ES-I3 (cell line): ENCODE results near the gene CDH4.

Experiments
- H3K36me3 ChIP-seq: 2 replicates; pipeline ENCODE4 v1.6.1; 2013; ENCODE audit warnings: mild to moderate bottlenecking, low read length, control low read depth, moderate library complexity; ENCODE audit not compliant: insufficient read depth
- H3K4me1 ChIP-seq: 2 replicates; pipeline ENCODE4 v1.6.1; 2013; ENCODE audit warnings: mild to moderate bottlenecking, control low read depth, low read length; ENCODE audit not compliant: insufficient read depth
- H3K9ac ChIP-seq: 2 replicates; pipeline ENCODE4 v1.6.1; 2013; ENCODE audit warnings: low read depth, mild to moderate bottlenecking, low read length, moderate library complexity
- H3K9me3 ChIP-seq: 2 replicates; pipeline ENCODE4 v1.6.1; 2013; ENCODE audit warnings: mild to moderate bottlenecking, low read length, moderate library complexity; ENCODE audit not compliant: control insufficient read depth, insufficient read depth

The CDH4 gene

DNA sequence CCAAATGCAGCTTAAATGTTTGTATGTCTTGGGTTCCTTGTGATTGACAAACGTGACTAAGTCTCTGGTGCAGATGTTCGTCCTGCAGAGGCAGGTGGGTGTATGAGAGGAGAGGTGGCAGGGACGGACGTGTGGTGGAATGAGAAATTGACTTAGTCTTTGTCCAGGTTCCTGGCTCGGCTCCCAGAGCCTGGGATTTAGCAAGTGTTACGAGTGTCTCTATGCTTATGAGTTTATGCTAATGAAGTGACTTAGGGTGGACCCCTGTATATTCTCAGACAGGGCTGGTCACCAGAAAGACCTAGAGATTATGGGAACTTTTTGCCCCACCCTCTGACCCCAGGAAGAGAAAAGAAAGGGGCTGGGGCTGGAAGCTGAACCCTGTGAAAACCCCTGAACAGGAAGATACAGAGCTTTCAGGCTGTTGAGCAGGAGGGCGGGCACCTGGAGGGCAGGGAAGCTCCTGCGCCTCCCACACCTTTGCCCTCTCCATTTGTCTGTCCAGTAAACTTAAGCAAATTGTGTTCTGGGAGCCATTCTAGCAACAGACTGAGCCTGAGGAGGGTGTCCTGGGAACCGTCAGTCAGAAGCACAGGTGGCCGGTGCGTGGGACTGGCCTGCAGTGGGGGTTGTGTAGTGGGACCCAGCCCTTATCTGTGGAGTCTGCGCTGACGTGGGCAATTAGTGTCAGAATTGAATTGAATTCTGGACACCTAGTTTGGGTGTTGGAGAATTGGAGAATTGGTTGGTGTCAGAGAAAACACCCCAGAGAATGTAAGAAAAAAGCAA, 362.1 kb downstream of the CDH4 start:
- H3K36me3 ChIP-seq, result no peaks in the 10 kb centered on the region
- H3K9ac ChIP-seq, result no peak overlapping the region
- no peaks in the 10 kb centered on the region for H3K4me1 ChIP-seq
- H3K9me3 ChIP-seq, result no peaks in the 10 kb centered on the region; the same call in 1 of the 2 replicates

DNA sequence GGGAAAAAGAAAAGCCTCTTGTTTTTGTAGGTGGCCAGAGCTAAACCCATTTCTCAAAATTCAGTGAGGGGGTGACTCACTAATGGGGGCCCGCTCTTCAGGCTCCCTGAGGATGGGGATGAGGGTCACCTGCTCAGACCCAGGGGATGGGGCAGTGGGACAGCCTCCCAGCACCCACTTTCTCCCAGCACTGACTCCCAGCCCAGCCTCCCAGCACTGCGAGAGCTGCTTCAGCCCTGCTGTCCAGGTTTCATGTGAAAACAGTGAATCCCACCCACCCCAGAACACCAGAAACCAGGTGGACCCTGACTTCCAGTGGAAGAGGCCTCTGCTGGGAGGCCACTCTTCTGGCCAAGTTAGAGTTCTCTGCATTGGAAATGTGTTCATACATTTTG, 362.6 kb downstream of the CDH4 start:
- Histone ChIP-seq H3K9ac (no peak overlapping the region), H3K36me3 (no peaks in the 10 kb centered on the region), H3K4me1 (no peaks in the 10 kb centered on the region), H3K9me3 (no peaks in the 10 kb centered on the region; the same call in 1 of the 2 replicates)

GRCh38 chr20:61615806-61616205, 363.7 kb downstream of the CDH4 start:
- Histone ChIP-seq H3K9ac (no peak overlapping the region), H3K9me3 (no peaks in the 10 kb centered on the region; the same call in 1 of the 2 replicates), H3K36me3 (no peaks in the 10 kb centered on the region), H3K4me1 (no peaks in the 10 kb centered on the region)

DNA sequence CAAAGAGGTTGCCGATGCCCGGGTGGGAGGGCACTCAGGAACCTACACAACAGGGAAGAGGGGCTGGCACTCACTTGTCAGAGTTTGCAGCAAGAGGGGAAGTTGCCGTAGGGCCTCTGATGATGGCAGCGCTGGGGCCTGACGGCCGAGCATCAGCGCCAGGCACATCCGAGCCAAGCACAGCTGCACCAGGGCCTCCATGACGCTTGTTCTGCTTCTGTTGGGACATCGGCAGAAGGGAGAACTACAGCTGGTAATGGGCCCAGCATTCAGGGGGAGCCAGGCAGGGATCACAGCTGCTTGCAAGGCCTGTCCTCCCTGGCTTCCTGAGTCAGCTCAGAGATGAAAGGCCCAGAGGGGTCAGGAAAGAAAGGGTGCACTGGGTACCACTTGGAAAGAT, 367.7 kb downstream of the CDH4 start:
- H3K36me3 ChIP-seq, result no peaks in the 10 kb centered on the region
- no peaks in the 10 kb centered on the region for H3K4me1 ChIP-seq
- no peak overlapping the region for H3K9ac ChIP-seq
- H3K9me3 ChIP-seq, result no peaks in the 10 kb centered on the region; the same call in 1 of the 2 replicates

- no peaks in the 10 kb centered on the region; the same call in 1 of the 2 replicates for H3K9me3 ChIP-seq
- H3K9ac ChIP-seq, result no peak overlapping the region
- H3K4me1 ChIP-seq, result no peaks in the 10 kb centered on the region
- H3K36me3 ChIP-seq, result no peaks in the 10 kb centered on the region
Observed at GRCh38 chr20:61620174-61620573, 368.1 kb downstream of the CDH4 start.

- Histone ChIP-seq H3K9ac (no peak overlapping the region), H3K36me3 (no peaks in the 10 kb centered on the region)
Observed at GRCh38 chr20:61621035-61621730, 369.1 kb downstream of the CDH4 start.

GRCh38 chr20:61621852-61622251, 369.8 kb downstream of the CDH4 start:
- Histone ChIP-seq H3K9ac (no peak overlapping the region), H3K36me3 (no peaks in the 10 kb centered on the region), H3K4me1 (no peaks in the 10 kb centered on the region), H3K9me3 (no peaks in the 10 kb centered on the region)

More at GRCh38 chr20:61621035-61621730, 369.1 kb downstream of the CDH4 start:
- Histone ChIP-seq H3K4me1 (no peaks in the 10 kb centered on the region), H3K9me3 (no peaks in the 10 kb centered on the region)

DNA sequence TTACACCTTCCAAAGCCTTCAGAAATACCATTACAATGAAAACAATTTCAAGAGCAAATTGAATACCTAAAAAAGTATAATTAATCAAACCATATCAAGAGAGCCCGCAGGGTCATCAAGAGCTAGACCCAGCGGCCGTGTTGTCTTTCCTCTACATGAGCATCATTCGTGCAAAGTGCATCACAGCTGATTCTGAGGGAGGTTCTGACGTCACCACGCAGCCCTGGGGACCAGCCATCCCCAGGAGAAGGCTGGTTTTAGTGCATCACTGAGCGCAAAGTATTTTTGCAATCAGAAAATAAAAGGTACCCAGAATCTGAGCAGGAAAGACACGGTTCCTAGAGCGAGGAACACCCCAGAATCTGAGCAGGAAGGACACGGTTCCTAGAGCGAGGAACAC, 371.4 kb downstream of the CDH4 start:
- Histone ChIP-seq H3K9me3 (no peaks in the 10 kb centered on the region), H3K36me3 (no peaks in the 10 kb centered on the region), H3K4me1 (no peaks in the 10 kb centered on the region), H3K9ac (no peak overlapping the region)

DNA sequence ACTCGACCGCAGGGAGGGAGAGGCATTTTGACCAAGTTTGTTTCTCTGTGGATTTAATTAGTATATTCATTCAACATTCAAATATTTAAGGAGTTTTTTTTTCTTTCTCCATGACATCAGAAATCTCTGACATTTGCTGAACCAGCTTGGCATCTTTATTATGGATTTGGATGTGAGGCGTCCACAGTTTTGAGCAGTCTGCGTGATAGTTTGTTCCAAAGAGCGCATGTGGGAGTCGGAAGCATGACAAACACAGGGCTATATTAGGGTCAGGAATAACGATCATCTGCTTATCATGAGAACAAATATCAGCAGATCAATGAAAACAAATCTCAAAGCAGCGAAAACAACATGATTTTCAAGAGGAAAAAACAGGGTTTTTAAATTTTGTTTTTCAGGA, 373.2 kb downstream of the CDH4 start:
- no peak overlapping the region for H3K9ac ChIP-seq
- no peaks in the 10 kb centered on the region for H3K36me3 ChIP-seq
- no peaks in the 10 kb centered on the region for H3K4me1 ChIP-seq
- H3K9me3 ChIP-seq, result no peaks in the 10 kb centered on the region

DNA sequence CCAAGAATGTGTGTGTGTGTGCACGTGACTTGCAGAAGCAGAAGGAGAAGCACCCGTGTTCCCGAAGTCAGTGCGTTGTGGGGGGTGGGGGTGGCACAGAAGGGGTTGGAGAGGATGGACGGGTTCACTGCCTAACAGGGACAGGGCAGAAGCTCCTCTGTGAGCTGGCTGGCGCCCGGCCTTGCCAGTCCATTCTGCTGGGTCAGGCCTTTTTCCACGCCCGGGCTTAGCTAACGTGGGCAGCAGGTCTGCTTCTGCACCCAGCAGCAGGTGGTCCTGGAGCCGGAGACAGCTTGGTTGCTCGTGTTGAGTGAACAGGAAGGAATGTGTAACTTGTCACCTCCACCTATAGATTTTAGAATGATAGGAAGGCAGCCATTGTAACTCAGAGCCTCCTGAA, 374.4 kb downstream of the CDH4 start:
- Histone ChIP-seq H3K9me3 (no peaks in the 10 kb centered on the region), H3K36me3 (no peaks in the 10 kb centered on the region), H3K9ac (no peak overlapping the region), H3K4me1 (no peaks in the 10 kb centered on the region)

- H3K9ac ChIP-seq, result no peak overlapping the region
- H3K36me3 ChIP-seq, result no peaks in the 10 kb centered on the region
- no peaks in the 10 kb centered on the region for H3K4me1 ChIP-seq
- no peaks in the 10 kb centered on the region for H3K9me3 ChIP-seq
Observed at GRCh38 chr20:61627791-61628415, 375.8 kb downstream of the CDH4 start.

- Histone ChIP-seq H3K9me3 (no peaks in the 10 kb centered on the region), H3K9ac (no peak overlapping the region), H3K4me1 (no peaks in the 10 kb centered on the region), H3K36me3 (no peaks in the 10 kb centered on the region)
Observed at GRCh38 chr20:61628480-61628879, 376.4 kb downstream of the CDH4 start.

DNA sequence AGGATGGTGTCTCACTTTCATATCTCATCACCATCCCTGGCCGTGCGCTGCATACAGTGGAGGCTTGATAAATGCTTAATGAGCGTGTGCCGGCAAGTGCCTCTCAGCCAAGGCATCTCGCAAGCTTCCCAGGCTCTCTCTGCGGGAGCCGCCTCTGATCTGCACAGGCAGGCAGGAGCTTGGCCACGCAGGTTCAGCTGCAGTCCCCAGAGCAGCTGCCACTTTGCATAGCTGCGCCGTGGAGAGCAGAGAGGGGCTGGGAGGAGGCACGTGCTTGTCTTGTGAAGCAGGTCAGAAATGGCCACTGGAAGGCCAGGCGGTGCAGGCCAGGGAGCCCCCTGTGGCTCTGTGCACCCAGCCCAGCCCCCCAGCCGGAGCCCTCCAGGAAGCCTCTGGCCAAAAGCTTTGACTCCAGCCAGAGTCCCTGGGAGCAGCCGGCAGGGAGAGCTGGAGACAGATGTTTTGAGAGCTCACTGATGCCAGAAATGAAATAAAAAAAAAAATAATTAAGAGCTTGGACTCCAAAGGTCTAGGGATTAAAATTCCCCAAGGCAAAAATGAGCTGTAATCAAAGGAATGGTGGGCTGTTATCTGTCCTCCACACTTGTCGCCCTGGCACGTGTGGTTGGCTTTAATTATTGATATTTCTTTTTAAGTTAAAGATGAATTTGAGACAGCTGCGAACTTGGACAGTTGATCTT, 377.0 kb downstream of the CDH4 start:
- Histone ChIP-seq H3K4me1 (no peaks in the 10 kb centered on the region), H3K9ac (no peak overlapping the region), H3K9me3 (no peaks in the 10 kb centered on the region), H3K36me3 (no peaks in the 10 kb centered on the region)

DNA sequence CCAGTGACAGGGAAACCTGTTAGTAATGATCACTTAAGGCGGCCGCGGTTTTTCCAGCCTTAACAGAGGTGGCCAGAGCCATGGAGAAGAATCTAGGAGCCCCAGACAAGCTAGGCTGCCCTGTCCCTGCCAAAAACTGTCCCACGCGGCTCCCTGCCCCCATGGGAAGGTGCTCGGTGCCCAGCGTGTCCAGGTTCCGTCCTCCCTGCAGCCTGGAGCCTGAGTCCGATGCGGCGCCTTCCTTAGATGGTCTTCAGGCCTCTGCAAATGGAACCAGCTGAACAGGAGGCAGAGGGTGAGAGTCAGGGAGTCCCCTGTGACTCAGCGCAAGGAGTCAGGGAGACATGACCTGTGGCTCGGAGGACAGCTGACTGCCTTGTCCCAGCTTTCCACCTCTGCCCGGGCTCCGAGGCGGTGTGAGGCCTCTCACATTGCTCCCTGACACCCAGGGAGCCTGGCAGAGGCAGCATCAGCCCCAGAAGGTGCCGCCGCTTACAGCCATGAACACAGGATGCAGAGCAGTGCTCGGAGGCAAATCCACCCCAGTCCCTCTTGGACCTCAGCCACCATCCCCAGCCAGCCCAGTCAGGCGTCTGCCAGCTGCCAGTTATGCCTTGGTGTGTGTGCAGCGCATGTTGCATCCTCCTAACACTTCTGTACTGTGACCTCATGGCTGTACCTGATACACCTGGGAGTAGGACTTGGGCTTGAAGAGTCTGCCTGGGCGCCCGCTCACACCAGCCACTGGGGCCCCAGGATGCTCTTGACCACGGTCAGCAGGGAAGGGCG, 377.7 kb downstream of the CDH4 start:
- Histone ChIP-seq H3K36me3 (no peaks in the 10 kb centered on the region), H3K9me3 (no peaks in the 10 kb centered on the region), H3K9ac (no peak overlapping the region), H3K4me1 (no peaks in the 10 kb centered on the region)
